CD4-positive, alpha-beta T cell treated with Interleukin-10 for 1 hour (primary cell): ENCODE measurements around the gene CERS6.

Experiments used
- DNase-seq: peaks from one replicate; pipeline ENCODE4 v3.0.0-alpha.2; 2020

Gene CERS6

DNA sequence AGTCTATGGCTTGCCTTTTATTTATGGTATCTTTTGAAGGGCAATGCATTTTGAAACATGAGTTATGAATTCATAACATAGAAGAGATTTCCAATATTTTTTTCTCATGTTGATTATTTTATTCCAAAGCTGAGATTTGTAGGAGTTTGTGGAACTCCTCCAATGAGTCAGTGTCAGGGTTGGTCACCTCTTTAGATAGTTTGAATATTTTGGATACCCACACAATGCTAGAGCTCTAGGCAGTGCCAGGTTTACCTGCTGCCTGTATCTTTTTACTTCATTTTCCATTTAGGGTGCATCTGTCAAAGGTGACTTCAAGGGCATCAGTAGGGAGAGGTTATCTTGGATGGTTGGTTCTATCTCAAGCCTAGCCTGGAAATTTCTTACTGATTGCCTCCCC is 152.7 kb downstream of the CERS6 start:
- DNase-seq: no peak

DNA sequence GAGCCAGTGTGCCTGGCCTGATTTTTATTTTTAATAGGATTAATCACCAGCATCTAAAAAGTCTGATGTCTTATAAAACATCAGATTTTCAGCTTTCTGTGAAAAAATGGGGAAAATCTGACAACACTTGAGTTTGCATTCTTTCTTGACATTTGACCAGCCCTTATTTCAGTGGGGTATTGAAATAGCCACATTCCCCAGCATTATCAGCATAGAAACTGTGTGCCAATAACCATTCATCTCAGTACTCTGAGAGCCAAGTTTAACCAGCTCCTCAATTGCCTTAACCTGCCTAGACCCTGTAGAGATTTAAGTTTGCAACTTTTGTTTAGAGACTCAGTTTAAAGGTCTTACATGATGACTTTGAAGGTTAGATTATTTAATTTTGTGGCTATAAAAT is 155.0 kb downstream of the CERS6 start:
- no peak for DNase-seq

DNA sequence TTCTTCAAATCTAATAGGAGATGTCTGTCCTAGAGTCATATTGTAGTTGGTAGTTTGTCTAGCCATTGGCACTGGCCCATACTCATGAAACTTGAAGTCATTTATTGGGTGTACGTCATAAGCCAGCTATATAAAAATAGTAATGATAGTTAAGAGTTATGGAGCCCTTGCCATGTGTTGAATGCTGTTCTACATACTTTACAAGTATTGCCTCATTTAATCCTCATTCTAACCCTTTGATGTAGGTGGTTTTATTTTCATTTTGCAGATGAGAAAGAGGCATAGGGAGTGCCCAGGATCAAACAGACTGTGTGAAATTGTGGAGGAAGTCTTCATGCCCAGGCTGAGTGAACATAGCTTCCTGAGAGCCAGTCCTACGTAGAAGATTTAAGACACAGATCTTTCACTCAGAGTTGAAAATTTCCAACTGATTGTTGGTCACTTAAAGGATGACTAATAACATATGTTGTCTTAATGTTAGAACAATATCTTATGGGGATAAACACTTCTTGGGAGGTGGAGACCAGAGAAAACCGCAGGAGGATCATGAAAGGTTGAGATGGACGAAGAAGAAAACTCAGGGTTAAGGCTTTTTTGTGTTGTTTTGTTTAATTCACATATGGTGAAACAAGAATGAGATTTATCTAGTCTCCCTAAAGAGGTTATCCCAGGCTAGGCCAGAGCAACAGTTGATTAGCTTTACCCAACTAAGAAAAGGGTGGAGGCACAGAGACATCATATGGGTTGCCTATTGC is 156.0 kb downstream of the CERS6 start:
- no peak for DNase-seq

DNA sequence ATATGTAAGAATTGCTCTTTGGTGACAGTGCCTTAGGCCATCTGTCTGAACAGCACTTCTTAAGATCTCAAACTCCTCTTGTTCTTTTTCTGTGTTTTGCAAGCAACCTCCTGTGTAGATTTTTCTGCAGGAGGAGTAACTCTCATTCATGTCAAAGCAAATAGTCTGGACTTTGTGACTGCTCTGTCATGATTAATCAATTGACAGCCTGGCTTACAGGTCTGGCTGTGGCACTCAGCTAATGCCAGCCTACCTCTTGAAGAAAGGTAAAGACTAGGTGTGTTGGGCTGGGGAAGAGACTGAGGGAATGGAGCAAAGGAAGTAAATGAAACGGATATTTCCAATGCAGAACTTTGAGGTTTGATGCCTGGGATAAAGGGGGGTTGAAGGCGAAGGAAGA is 156.6 kb downstream of the CERS6 start:
- no peak for DNase-seq

DNA sequence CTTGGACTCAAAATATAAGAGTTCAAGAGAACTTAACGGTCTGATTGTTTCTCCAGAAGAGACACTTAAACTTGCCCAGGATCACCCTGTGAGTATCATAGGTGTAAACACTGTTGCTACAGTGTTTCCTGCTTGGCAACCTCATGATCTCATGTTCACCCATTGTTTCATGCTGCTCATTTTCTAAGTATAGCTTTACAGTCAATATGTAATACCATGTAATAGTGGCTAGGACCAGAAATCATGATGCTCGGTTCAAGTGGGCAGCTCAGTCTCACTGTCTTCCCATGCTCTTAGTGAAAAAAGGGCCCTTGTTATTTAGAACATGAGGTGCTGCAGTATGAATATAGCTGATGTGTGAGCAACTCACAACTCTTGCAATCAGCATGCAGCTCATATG is 157.5 kb downstream of the CERS6 start:
- DNase-seq: no peak

DNA sequence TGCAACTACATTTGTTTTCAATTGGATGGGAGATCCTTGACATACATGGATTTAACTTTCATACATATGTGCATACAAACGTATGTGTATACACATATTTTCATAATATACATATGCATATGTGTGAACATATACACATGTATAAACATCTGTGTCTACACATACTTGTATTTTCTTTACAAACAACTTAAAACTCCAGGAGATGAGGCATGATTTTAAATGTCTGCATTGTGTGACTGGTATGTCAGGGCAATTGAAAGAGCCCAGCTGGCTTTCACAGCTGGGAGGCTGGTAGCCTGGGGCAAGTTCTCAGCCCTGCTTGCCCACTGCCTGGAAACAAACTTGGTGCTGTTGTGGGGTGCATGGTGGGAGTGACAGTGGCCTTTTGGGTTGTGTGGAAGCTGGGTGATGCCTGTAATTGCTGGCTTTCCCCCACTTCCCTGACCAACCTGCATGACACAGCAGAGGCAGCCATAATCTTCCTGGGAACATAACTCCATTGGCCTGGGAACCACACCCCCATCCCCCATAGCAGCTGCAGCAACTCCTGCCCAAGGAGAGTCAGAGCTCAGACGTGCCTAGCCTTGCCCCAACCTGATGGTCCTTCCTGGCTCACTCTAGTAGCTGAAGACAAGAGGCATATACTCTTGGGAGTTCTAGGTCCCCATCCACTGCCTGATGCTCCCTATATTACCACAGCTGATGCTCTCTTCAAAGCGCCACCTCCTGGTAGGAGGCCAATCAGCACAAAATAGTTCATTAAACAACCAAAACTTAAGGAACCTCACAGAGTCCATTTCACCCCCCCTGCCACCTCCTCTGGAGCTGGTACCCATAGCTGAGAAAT is 158.3 kb downstream of the CERS6 start:
- DNase-seq: no peak

DNA sequence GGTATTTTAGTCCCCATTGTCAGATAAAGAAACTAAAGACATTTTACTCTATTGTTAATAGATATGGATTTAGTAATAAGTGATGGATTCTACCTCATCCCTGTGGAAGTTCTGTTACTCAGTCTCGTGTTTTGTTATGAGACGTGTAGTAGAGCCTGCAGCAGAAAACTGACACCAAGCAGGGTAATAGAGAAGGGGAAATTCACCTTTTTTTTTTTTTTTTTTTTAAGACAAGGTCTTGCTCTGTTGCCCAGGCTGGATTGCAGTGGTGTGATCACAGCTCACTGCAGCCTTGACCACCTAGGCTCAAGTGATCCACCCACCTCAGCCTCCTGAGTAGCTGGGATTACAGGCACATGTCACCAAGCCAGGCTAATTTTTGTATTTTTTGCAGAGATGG is 164.5 kb downstream of the CERS6 start:
- DNase-seq: no peak

DNA sequence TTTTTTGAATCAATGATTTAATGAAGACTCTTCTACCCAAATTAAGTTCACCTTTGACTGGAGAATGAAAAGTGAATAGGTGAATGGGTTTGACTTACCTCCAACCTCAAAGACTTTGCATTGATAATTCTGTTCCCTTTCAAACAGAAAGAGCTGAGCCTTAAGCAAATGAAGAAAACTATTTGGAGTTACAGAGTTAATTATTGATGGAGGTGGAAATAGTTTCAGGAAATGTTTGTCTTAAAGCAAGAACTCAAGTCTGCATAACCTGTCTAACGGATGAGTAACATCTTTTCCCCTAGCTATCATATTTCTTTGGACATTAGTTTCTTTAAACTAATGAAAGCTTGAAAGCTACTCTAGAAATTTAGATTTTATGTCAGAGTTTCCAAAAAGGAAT is 166.5 kb downstream of the CERS6 start:
- DNase-seq: no peak

DNA sequence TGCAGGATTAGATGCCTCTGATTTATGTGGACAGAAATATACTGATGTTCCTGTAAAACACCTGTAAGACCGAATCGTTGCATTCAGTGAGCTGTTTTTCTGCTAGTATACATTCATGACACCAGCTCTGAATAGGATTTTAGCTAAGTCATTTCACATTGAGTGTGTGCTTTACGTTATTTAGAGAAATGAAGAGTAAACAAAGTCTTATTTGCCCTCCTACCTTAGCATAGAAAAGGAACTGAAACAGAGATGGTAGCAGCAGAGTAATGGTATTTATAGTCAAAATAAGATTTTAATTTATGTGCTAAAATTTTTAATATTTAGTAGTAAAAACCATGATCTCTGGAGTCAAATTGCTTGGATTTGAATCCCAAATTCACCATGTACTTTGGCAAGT is 168.0 kb downstream of the CERS6 start:
- DNase-seq: no peak

DNA sequence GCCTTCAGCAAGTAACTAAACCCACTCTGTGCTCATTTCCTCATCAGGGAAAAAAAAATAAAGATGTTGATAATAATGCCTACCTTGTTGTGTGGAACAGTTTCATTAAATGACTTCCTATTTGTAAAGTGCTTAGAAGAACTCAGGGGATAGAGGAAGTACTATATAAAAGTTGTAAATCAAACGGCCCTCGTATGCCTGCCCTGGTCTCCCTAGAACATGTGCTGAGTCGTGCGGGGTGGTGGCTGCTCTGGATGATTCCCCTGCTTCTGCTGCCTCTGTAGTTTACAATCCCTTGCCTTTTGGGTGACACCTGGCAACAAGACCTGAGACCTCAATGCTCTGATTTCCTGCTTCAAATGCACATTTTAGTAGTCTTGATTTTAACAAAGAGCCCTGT is 170.0 kb downstream of the CERS6 start:
- no peak for DNase-seq

DNA sequence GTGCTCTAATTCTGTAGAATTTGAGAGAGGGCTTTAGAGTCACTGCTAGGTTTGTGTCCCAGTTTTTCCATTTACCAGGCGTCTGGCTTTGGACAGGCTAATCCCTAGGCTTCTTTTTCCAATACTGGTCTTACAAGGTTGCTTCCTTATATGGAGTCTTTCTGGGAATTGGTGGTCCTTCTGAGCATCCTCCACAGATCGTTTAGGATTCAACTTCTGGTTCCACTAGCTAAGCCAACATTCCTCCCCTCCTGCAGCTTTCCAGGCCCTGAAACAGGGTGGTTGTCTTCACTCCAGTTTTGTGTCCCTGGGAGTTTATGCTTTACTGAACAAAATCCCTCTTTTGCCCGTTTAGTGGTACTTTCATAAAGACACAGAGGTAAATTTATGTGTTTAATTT is 170.6 kb downstream of the CERS6 start:
- no peak for DNase-seq

DNA sequence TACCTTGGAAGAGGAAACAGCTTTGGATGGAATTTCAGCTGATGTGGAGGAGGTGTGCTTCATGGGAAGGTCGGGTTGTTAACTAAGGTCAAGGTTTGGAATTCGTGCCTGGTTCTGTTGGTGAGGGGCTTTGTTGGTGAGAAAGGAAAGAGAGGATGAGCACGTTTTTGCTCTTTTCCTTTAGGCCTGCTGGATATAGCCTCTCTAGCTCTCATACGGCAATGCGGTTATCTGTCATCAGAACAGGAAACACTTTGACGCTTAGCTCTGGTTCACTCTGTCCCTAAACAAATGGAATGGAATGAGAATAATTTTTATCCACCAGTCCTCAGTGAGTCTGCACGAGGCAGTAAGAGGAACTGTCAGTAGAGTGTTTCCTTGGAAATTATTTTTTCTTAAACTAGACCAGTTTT is 176.6 kb downstream of the CERS6 start:
- DNase-seq: no peak

DNA sequence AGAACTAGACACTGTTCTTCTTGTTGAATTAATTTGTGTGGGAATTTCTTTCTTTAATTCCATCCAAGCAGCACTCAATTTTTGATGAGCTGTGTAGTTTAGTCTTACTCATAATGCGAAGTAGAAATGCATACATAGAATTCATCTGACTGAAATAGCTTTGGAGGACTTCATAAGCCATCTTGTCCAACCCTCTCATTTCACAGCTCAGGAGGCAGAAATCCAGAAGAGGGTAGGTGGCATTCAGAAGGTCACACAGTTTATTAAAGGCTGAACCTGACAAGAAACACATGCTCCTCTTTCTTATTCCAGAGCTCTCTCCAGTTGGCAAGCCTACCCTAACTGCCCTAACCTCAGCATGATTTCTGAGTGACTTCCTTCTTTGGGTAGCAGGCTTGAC is 177.1 kb downstream of the CERS6 start:
- no peak for DNase-seq

DNA sequence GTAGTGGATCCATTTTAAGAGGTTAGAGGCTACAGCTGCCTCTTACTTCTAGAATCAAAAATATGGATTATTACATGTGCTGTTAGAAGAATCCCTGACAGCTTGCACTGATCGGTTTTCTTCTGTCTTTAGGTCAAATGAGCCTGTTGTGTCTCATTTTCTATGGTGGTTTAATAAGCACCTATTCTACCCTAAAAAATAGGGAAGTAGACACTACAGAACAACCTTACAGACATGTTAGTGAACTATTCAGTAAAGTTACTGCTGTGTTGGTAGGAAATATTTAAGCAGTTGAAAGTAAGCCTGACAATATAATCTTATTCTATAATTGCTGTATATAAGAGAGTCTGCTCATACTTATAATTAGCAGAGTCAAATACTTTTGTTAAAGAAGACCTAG is 177.8 kb downstream of the CERS6 start:
- no peak for DNase-seq

DNA sequence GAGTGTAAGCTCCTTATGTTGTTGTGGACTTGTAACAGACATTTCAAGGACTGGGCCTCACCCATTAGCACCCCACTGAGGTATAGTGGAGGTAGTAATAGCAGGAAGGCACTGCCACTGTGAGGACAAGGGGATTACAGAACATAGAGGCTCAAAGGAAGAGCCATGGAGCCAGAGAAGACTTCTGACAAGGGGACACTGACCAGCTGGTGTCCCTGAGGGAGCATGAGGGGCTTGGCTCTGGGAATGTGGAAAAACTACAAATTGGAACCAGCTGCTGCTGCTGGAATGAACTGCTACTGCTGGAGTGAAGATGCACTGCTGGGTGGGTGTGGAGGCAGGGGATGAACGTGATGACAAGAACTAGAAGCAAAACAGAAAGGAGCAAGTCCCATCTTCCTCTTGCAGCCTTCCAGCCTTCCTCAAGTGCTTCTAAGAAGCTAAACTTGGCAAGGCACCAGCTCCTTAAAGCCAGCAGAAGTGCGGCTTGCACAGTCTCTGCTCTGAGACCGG is 179.0 kb downstream of the CERS6 start:
- no peak for DNase-seq

DNA sequence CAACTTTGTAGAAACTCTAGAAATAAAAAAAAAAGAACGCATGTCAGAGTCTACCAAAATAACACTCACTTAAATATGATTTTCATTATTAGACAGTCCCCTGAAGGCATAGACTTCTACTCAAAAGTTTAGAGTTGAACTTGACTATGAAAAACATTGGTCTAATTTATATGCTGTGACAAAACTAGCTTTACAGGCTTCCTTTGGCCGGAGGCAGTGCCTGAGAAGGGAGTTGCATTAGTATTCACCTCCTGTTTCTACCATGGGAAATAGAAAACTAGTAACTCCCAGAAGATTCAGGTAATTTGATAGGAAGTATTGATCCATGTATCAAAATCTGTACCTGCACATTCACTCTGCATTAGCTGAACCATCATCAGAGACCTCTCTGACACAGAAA is 182.9 kb downstream of the CERS6 start:
- no peak for DNase-seq

DNA sequence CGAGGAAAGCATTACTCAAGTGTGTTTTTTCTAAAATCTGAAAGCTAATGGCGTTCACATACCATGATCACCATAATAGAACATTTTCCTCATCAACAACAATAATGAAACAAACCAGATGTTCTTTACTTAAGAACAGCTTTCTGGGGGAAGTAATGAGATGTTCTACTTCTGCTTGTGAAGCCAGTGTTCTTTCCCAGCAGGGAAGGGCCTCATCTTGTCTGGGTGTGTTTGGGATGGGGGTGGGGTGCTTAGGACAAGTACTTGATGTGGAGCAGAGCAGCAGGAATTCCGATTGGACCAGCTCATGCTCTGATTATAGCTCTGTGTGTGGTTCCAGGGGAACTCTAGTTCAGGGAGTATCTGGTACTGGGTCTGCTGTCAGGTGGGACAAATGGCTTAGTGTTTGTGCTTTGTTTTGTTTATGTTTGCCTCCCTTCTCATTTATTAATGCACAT is 183.4 kb downstream of the CERS6 start:
- no peak for DNase-seq

DNA sequence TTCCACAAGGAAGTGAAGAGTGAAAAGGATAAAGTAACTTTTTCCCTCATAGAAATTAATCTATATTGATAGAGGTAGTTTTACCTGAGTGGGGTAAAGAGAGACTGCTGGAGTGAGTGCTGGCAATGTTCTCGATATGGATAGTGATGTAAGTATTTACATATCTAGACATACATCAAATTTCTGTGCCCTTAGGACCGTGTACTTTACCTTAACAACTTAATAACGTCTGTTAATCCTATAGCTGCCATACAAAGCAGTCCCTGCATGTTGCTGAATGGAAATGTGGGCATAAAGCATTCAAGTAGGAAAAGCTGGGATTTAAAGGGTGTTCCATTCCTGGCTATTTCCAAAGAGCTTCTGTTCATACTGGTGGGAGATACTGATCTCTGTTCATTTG is 184.0 kb downstream of the CERS6 start:
- DNase-seq: no peak

DNA sequence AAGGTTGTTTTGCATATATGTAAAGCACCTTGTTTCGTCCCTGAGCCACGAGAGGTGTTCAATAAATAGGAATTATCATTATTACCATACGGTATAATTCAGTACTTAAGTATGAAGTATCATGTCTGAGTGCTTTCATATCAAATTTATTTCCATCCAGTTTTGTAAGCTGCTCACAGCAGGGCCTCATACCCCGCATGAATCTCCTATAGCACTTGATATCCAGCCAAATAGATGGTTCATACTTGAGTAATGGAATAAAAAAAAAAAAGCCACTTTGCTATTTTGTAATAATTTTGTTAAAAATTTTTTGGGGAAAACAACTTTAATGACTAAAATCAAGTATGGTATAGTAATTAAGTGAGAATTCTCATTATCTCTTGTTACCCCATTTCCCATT is 185.6 kb downstream of the CERS6 start:
- no peak for DNase-seq

DNA sequence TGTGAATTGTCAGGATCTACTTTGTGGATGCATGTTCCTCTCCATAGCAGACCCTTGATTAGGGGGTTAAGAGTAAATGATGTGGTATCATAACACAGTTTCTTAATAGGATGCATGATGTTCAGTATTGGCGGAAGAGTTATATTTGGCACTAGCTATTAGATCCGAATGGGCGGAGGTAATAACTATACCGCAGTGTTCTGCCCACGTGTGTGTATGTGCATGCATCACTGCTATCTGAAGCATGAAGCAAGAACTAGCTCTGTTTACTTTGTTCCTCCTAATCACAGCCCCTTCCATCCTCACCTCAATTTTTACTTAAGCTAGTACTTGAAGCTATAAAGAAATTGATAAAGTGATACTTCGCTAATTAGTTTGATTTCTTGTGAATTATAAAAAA is 186.8 kb downstream of the CERS6 start:
- no peak for DNase-seq

DNA sequence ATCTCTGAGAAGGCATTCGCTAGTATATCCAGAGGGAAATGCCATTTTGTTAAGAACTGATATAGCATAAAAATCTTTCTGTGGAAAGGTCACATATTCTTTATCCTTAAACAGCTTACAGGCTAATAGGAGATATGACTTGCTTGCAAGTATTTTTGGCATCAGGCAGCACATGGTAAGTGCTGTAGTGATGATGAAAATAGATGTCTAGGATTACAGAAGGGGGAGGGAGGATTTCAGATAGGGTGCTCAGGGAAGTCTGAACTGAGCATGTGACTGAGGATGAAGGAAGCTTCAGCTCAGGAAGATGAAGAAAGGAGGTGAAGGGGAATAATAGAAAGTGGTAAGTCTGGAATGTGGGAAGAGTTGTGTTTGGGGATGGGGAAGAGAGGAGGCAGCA is 187.9 kb downstream of the CERS6 start:
- DNase-seq: no peak

DNA sequence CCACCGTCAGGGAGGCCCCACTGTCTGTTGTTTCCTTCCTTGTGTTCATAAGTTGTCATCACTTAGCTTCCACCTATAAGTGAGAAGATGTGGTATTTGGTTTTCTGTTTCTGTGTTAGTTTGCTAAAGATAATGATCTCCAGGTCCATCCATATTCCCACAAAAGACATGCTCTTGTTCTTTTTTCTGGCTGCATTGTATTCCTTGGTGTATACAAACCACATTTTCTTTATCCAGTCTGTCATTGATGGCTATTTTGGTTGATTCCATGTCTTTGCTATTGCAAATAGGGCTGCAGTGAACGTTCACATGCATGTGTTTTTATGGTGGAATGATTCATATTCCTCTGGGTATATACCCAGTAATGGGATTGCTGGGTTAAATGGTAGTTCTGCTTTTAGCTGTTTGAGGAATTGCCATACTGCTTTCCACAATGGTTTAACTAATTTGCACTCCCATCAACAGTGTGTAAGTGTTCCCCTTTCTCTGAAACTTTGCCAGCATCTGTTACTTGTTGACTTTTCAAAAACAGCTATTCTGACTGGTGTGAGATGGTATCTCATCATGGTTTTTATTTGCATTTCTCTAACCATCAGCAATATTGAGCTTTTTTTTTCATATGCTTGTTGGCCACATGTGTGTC is 189.7 kb downstream of the CERS6 start:
- no peak for DNase-seq

DNA sequence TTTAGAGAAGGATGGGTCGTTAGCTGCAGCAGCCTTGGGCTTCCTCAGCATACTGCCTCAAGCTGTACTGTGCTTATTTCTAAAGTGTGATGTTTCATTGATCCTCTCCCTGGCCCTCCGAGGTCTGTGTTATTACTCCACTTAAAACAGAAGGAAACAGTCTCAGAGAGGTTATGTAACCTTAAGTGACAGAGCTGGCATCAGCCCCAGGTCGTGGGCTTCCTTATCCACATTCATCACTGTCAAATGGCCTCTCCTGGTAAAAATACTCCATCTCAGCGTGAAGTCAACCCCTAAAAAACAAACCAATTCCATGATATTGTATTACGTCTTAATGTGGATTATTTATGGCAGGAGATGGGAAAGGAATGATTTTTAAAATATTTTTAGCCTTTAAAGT is 193.0 kb downstream of the CERS6 start:
- DNase-seq: no peak

DNA sequence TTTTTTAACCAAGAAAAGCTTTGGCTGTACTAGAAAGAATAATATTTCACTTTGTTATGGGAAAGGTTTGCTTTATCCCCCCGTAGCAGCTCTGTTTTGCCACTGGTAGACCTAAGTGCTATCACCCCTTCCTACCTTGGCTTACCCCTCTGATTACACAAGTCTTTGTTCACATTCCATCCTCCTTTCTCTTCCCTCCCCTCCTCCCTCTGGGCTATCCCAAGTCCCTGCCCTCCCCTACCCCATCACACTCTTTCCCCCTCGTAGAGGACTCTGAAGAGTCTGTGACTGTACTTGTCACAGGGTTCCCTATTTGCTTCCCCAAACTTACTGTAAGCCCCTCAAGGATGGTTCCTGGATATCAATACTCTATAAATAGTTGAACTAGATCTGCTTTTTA is 193.5 kb downstream of the CERS6 start:
- no peak for DNase-seq
